NK-92 (cell line): ENCODE results near the gene URB1.
"Not testable (repeated sequence)": the region's sequence is repeated elsewhere in the genome, so short reads cannot be mapped to it uniquely, and the experiment has no call there.

Experiments used
- DNase-seq: peaks from one replicate; lab custom pipeline; 2025; ENCODE audit not compliant: unreplicated experiment; lab: John Stamatoyannopoulos, UW

The URB1 gene

DNA sequence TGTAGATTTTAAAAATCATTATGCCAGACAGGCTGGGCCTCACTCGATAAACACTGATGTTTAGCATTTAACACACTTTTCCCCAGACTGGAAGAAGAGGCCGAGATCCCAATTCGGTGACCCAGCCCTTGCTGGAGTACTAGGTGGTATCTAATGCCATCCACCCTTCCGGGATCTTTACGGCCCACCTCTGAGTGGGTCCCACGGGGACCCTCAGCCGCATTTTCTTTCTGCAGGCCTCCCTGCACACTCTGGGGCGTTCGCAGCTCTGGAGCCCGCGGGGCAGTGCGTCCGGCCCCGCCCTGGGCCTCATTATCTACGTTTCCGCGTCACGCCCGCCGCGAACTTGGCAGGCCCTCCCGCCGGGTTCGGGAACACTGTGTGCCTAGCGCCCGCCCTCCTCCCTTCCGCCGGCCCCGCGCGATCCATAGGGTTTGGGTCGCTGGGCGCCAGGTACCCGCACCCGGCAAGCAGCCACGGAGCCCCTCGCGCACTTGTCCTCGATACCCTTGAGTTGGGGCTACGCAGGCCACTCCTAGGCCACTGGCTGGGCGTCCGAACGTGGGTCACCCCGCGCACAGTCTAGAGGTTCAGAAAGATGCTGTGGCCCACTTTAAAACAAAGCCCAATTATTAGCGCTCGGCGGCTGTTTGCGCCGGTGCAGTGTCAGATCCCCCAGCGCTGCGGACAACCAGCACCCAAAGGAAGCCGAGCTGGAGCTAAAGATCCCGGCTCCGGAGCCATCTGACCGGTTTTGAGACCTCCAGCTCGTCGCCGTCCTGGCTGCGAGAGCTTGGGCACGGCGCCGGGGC lies 18.7 kb upstream of the URB1 start:
- no peak for DNase-seq

DNA sequence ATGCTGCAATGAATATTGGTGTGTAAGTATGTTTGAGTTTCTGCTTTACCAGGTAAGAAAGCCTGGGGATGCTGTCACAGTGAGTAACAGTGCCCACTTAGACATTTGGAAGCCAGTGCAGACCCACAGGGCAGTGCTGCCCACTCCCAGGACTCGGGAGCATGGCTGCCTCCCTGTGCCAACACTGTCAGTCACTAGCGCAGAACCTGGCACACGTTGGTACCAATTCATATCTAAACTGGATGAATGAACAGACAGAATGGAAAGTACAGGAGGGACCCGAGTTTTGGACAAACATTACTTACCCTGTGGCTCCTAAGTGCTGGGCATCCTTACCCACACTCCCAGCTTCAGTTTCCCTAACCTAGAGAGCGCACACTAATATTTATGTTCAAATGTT lies 18.1 kb upstream of the URB1 start:
- no peak for DNase-seq

DNA sequence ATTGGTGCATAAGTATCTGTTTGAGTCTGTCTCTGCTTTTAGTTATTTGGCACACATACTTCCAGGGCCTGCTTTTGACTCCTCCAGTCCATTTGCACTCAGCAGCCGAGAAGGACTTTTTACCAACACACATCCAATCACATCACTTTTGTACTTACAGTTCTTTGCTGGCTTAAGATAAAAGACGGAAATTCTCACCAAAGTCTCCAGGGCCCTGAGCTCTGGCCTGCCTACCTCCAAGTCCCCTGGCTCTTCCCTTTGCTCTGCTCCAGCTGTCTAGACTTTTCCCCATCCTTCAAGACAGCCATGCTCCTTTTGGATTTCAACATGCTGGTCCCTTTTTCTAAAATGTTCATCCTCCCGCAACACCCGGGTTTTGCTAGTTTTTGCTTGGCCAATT lies 17.5 kb upstream of the URB1 start:
- DNase-seq = no peak

DNA sequence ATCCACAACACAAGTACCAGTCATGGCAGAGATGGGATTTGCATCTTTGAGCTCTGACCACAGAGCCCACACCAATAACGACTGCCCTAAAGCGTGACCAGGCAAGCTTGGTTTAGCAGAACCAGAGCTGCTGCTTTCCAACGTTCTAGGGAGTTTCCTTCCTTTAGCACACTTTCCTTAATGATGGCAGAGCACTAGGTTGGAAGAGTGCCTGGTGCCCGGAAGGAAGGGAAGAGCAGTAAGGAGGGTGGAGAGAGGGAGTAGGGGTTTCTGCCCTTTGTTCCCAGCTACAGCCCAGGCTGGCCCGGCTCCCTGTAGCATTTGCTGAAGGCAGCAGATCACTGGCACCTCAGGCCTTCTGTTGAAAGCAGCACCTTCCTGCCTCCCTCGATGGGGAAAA lies 13.6 kb upstream of the URB1 start:
- DNase-seq = no peak

DNA sequence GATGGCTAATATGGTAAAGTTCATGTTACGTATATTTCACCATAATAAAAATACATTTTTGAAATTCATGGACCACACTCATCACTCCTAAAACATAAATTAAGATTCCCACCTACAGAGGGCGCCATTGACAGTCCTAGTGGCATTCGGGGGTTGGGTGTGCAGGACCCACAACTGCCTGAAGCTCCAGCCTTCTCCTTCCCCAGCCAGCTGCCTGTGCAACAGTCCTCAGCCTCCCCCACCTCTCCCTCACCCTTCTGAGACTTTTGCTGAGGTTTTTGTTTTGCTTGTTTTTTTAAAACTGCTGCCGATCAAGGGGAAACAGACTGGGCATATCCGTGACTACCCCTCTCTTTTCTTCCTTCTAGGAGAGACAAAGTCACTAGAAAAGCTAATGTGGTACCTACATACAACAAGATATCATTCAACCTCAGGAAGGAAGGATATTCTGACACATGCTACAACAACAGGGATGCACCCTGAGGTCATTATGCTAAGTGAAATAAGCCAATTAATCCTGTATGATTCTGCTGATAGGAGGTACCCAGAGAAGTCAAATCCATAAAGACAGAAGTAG lies 10.5 kb upstream of the URB1 start:
- no peak for DNase-seq

DNA sequence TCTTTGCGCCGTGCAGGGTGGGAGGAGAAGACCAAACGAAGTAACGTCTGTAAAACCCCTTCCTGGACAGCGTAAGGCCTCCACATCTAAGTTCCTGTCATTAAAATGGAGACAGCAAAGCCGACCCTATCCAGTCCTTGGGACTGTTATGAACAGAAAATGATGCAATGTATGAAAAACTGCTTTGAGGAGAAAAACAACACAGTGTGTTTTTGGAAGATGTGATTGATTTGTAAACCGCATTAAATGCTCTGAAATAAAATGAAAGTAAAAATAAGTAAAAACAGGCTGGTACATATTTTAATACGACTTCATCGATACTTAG lies 827 bp upstream of the URB1 start:
- no peak for DNase-seq

DNA sequence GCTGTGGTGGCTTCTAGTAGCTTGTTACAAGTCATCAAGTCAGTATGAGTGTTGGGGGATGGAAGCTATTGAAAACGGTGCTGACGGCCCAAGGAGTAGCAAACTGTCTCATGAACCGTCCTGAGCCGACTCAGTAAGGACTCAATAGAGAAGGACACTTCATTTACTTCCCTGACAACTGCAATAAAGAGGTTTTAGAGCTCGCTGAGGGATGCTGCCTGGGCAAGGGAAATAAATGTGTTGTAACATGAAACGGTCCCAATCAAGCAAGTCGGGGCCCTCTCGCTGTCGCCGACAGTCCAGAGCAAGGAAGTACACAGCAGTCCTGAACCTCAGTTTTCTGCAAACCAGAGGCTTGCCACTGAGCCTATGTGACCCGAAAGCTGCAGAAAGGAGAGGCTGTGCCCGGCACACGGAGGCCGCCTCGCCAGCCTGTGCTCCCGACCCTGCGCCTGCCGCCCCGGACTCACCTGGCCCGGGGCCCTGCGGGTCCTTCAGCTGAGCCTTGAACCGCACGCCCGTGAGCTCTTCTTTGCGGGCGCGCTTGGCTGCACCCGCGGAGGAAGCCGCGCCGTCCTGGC lies 423 bp downstream of the URB1 start:
- DNase-seq = no peak

DNA sequence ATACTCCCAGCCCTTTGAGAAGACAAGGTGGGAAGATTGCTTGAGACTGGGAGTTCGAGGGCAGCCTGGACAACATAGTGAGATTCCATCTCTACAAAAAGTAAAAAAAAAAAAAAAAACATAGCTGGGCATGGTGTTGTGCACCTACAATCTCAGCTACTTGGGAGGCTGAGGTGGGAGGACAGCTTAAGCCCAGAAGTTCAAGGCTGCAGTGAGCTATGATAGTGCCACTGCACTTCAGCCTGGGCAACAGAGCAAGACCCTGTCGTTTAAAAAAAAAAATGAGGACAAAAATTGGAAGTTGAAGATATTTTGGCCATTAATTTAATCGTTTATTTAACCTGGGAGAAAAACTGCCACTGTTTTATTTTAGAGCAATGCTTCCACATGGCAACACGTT lies 1.1 kb downstream of the URB1 start:
- no peak for DNase-seq

DNA sequence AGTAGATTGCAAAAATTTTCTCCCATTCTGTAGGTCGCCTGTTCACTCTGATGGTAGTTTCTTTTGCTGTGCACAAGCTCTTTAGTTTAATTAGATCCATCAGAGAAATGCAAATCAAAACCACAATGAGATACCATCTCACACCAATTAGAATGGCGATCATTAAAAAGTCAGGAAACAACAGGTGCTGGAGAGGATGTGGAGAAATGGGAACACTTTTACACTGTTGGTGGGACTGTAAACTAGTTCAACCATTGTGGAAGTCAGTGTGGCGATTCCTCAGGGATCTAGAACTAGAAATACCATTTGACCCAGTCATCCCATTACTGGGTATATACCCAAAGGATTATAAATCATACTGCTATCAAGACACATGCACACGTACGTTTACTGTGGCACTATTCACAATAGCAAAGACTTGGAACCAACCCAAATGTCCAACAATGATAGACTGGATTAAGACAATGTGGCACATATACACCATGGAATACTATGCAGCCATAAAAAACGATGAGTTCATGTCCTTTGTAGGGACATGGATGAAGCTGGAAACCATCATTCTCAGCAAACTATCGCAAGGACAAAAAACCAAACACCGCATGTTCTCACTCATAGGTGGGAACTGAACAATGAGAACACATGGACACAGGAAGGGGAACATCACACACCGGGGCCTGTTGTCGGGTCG lies 2.1 kb downstream of the URB1 start:
- DNase-seq = not testable (repeated sequence)

DNA sequence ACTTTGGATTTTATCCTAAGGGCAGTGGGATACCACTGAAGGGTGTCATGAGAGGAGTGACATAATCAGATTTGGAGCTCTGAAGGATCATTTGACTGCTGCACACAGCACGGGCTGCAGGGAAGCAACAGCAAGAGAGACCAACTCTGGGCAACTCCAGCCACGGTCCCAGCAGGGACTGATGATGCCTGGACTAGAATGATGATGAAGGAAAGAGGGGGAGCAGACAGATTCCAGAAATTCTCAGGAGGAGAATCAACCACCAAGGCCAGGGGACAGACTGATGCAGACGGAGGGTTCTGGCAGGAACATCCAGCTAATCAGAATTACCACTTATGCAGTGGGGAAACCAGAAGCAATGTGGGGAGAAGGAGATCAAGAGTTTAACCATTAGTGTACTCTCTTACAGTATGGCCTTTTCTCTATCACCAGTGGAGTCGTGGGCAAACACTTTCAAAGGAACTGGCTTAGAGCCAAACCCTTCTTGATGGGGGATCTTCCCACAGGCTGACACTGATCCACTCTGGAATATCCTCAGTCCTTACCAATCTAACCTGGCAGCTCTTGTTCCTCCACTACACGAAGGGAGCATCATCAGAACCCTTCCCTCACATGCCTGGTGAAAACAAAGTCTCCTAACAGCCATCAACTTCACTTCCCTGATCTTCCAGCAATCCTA lies 3.3 kb downstream of the URB1 start:
- DNase-seq = no peak

DNA sequence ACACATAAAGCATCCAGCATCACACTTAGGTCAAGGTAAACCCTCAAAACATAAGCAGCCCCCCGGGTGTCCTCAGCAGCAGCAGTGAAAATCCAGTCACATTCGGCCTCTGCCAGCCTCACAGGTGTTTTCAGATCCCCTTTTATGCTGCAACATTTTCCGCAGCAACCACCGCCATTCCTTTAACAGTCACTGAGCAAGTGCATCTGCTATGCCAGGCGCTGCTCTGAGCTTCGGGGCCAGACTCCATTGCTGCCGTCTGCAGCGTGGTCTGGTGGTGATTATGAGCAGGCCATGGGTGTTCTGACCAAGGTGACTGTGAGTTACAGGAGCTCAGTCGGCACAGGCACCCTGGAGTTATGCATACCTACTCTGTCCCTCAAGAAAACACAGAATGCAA lies 4.5 kb downstream of the URB1 start:
- no peak for DNase-seq

DNA sequence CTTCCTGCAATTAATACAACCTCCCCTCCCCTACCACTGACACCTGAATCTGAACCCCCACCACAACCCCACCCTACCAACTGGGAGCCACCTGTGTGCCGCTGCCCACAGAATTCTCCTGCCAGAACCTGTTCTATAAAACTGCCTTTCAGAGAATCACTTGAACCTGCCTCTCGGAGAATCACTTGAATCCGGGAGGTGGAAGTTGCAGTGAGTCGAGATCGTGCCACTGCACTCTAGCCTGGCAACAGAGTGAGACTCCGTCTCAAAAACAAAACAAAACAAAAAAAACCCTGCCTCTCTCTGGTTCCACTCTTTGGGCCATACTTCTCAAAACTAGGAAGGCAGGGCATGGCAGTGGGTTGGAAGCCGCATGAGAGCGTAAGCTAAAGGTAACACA lies 5.7 kb downstream of the URB1 start:
- no peak for DNase-seq

DNA sequence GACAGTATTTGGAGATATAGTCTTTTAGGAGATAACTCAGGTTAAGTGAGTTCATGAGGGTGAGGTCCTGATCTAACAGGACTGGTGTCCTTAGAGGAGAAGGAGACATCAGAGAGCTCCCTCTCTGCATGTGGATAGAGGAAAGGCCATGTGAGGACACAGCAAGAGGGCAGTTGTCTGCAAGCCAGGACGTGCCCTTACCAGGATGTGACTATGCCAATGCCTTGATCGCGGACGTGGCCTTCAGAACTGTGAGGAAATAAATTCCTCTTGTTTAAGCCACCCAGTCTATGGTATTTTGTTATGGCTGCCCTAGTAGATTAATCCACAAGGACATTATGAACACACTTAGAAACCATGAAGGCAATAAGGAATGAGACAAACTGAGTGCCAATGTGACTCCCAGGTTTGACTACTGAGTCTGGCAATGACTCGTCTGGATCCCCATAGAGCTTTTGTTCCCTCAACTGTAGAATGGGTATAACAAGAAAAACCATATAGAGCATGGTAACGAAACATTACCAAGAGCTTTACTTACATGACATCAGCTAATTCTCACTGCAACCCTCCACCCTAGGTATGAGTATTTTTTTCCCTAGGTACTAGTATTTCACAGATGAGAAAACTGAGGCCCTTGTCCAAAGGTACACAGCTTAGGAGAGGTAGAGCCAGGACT lies 6.5 kb downstream of the URB1 start:
- no peak for DNase-seq

DNA sequence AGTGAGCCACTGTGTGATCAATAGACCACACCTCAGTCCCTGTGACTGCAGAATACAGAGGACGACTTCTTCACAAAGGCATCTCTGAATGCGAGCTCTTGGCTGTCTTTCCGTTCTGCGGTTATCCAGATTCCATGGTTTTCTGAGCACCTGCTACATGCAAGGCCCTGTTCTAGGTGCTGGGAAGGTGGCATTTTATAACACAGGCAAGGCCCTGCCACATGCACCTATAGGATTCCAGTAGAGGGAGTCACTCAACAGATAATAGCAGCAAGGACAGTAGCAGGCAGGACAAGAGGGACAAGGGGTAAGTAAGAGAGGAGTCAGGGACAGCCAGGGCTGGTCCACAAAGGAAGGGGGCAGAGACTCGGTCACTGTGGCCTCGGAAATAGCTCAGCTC lies 9.0 kb downstream of the URB1 start:
- DNase-seq = no peak

DNA sequence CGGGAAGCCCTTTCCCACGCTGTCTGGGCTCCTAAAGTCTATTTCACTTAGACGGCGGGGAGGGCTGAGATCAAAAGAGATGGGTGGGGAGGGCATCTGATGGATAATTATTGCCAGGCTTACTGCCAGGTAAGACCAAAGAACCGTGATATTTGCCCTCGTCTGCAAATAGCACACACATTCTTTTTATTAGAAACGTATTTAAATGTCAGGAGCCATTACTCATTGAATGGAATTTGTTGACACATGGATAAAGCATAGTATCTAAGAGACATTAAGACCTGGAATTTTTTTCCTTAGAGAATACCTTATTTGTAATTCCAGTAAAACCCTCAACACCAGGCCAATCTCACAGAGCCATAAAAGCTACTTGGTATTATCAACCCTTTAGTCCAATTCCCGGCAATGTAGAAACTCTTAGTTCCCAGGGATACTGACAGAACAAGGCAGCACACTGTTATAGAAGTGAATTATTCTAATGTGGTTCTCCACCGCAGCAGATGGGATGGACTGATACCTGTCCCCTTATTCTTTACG lies 10.6 kb downstream of the URB1 start:
- no peak for DNase-seq

DNA sequence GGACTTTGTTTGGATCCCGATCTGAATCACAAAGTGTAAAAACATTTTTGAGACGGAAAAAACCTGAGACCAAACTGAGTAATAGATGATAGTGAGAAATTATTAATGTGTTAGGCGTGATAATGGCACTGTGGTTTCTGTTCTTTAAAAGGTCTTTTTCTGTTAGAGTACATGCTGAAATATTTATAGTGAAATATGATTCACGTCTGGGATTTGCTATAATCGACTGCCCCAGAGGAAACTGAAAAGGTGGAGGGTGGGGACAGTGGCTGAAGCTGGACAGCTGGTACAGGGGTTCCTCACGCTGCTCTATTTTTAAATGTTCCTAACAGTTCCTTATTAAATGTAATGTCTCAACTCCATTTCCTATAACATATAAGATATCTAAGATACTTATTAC lies 11.2 kb downstream of the URB1 start:
- no peak for DNase-seq

DNA sequence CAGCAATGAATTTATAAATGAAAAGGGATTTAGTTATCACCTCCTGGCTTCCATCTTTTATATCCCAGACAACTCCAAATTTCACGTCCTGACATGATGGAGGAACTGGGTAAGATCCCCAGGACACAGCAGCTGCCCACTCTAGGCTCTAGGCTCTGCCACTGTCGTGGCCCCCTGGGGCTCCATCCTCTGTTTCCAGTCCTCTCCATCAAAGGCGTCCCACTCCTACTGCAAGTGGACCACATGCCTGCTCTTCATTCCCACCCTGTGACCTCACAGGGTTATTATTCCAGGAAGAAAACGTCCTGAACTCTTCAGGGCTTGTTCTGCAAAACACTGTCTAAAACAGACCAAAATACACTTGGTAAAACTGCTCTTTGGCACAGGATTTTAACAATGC lies 11.9 kb downstream of the URB1 start:
- DNase-seq = no peak

DNA sequence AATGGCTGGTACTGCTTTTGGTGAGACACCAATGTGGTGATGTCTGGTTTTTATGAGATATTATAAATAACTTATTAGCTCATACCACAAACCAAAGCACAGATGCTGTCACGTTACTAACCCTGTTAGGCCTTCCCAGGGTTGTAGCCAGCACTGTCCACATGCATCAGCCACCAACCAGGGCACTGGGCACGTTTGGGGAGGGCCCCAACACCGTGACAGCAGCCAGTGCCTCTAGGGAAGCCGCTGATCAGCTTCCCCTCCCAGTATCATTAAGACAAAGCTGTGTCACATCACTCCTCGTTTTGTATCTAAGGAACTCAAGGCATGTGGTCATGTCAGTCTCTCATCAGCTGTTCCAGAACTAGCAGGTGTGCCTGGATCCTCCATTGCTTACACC lies 13.9 kb downstream of the URB1 start:
- DNase-seq = no peak

DNA sequence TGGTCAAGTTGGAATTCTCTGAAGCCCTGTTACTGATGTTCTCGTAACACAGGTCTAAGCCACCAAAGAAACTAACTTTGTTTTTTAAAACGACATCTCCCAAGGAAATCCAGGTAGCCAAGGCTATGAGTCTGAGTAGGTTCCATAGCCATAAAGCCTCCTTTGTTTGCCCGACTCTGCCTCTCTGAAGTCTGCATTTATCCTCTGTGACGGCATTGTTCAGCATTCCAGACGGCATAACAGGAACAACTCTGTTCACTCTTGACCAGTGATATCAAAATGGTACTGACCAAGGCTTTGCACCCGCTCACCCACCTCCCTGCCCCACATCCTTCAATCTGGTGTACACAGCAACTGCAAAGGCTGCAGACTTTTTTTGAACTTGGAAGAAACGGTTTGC lies 14.8 kb downstream of the URB1 start:
- no peak for DNase-seq

DNA sequence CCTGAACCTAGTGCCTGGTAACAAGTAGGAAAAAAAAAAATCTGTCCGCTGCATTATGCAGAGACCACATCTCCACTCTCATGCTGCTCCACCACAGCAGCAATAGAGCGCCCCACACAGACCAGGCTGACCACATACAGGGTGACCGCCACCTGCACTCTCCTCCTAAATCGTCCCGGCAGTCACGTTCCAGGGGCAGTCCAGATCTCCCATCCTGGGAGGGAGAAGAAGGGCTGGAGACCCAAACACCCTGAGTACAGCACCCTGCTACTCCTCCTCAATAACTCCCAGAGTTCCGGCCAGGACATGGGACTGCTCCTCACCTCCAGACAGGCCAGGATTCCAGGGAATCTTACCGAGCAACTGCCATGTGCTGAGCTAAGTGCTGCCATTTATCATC lies 15.3 kb downstream of the URB1 start:
- DNase-seq = no peak

DNA sequence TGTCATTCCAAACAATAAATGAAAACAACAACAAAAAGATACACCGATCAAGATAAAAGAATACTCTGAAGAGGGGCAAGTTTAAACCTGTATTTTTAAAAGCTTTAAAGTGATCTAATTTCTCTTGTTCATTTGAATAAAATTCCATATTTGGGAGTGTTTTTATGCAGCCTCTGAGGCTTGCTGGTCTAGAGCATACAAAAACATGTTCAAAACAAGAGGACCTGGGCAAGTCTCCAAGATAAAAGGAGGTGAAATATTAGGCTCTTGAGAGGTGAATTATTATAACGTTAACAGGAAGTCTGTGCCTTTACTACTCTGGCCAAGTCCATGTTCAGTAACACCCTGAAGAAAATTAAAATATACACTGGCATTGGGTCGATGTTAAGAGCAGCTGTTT lies 20.1 kb downstream of the URB1 start:
- DNase-seq = no peak
